HEK293 (cell line): ENCODE results near the gene PIBF1.

Experiments
- ATF2 ChIP-seq: fragments of 450-650 bp; formaldehyde crosslinking; IDR thresholded peaks from 2 replicates; pipeline ENCODE4 v1.5.1; 2016; ENCODE audit warnings: missing biosample characterization, missing genetic modification characterization, low read depth
- REST ChIP-seq: fragments of 450-650 bp; formaldehyde crosslinking; IDR thresholded peaks from 2 replicates; pipeline ENCODE4 v1.5.1; 2016; ENCODE audit warnings: missing biosample characterization, missing genetic modification characterization
- YY1 ChIP-seq: fragments of 450-650 bp; formaldehyde crosslinking; IDR thresholded peaks from 2 replicates; pipeline ENCODE4 v1.5.1; 2018; ENCODE audit warnings: missing biosample characterization, missing genetic modification characterization
- ZFHX2 ChIP-seq: fragments of 450-650 bp; formaldehyde crosslinking; conservative IDR thresholded peaks from 2 replicates; pipeline ENCODE4 v1.5.1; 2016; ENCODE audit warnings: missing biosample characterization, missing genetic modification characterization
- ZNF112 ChIP-seq: fragments of 450-650 bp; formaldehyde crosslinking; IDR thresholded peaks from 2 replicates; pipeline ENCODE4 v1.5.0; 2017; ENCODE audit warnings: missing biosample characterization, missing genetic modification characterization
- ZNF350 ChIP-seq: fragments of 450-650 bp; formaldehyde crosslinking; IDR thresholded peaks from 2 replicates; pipeline ENCODE4 v1.5.0; 2017; ENCODE audit warnings: missing biosample characterization, mild to moderate bottlenecking, missing genetic modification characterization

- TF ChIP-seq ATF2 (tag by site-specific recombination): no peak
- TF ChIP-seq ZNF350: no peak
- no peak for TF ChIP-seq ZFHX2 (tag by site-specific recombination)
- TF ChIP-seq YY1 (tag by site-specific recombination): no peak
- no peak for TF ChIP-seq ZNF112 (tag by site-specific recombination)
- no peak for TF ChIP-seq REST
These were observed 178.2 kb downstream of the PIBF1 start for GRCh38 chr13:72960114-72960513.
